Activated T-helper 1 cell treated with anti-CD3 and anti-CD28 coated beads, Interleukin-2, amount 50 U/mL, for 16 hours (primary cell): ENCODE data around the gene CCL14.

Experiments used
- DNase-seq, 2 donors: peaks; one replicate each; pipeline ENCODE4 v3.0.0-alpha.2; 2020; ENCODE audit warnings: low read depth in 1 of 2, low spot score in 1 of 2

The CCL14 gene

DNA sequence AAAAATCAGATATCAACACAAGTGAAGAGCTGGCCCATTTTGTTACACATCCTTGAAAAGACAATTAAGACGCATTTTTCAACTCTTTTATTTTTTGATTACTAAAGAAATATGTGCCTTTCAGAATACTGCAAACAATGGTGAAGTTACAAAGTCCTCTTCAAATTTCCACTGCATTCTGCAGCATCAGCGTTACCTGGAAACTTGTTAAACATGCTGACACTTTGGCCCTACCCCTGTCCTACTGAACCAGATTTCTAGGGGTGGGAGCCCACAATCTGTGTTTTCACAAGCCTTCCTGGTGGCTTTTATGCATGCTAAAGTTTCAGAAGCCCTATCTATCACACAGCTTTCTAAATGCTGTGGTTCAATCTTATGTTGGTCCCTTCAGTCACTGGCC lies 4.5 kb upstream of the CCL14 start:
- DNase-seq = no peak

DNA sequence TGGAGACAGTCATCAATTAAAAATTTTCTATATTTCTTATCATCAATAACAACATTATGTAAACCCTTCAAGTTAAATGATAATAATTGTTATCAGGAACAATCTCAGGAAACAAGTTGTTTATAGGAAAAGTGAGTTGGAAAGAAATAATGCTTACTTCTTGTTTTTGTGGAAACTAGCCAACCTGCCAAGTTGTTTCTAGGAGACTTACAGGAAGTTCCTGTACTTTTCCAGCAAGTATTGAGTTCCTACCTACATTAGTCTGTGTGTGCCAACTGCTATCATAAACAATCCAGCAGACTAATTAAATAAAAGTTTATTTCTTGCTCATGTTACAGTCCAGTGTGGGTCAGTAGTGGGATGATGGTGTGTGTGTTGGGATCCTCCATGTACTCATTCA lies 1.6 kb upstream of the CCL14 start:
- DNase-seq = no peak

DNA sequence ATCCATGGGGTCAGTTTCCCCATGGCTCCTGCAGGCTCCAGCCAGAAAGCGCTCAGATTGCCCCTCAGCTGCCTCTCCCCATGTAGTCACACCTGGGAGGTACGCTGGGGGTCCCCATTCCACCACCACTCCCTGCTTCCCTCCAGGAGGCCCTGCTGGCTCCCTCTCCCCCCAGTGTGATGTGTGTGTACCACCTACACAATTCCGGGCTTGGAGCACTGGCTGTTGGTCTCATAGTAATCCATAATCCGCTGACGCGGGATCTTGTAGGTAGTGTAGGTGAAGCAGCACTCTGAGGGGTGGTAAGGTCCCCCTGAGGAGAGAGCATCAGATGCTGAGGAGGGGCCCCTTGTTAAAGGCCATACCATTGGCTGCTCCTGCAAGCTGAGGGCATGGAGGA lies 2.4 kb downstream of the CCL14 start:
- DNase-seq = no peak

DNA sequence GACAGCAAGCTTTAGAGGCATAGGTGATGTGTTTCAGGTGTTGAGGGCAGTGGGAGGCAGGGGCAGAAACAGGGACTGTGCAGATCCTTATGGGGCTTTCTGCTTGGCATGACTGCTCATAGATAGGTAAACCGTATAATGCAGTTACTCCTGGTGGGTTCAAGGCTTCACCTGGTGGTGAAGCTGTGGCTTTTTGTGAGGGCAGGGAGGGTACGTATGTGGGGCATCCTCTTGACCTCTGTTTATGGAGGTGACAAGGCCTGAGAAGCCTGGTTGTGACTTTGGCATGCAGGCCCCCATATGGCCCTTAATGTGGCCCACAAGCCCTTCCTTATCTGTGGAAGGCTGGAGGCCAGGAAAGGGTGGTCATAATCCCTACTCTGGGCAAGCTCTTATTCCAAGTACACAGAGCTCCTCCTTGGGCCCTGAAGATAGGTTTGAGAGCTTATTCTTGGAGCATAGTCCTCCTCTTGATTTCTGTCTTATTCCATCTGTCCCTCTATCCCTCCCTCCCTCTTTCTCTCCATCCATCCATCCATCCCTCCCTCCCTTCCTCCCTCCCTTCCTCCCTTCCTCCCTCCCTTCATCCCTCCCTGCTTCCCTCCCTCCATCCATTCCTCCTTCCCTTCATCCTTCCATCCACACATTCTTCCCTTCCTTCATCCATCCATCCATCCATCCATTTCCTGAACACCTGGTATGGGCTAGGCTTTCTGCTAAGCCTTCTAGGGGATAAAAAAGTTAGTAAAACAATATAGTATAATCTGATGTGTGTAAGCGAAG lies 3.9 kb downstream of the CCL14 start:
- DNase-seq = no peak

DNA sequence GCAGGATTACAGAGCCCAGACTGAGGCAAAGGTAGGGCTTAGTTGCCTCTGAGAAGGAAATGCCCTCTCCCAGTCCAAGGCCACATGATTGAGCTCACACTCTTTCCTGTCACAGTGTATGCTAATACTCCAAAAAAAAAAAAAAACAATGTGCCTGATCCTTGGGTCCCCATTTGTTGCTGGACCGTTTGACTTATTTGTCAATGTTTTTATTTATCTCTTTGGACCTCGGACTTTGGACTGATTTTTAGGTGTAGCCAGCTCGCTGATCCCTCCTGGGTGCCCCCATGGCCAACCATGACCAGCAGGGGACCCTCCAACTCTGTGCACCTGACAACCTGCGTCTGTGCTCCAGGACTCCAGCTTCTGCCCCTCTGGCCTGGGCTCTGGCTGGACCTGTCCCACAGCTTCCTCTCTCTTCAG lies 4.6 kb downstream of the CCL14 start:
- DNase-seq = no peak

DNA sequence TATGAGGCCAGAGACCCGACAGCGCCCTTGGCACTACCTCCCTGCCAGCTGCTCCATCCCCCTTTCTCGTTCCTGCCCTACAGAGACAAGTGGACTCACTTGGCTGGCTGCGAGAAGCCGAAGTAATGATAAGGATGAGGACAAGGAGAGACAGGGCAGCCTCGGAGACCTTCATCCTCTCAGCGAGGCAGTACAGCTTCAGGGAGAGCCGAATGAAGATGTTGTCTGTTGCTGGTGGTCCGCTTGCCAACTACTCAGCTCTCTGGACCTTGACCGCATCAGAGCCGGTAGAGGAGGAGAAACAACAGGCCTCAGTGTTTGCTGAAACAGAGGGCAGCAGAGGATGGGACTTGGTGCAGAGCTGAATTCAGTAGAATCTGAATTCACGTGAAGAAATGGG lies 5.3 kb downstream of the CCL14 start, which contains the start of gene CCL16:
TSS of gene CCL16 (minus strand) at position 252 of the 400 bp plus-strand sequence. CDS start at position 175, 77 bp downstream.
- no peak for DNase-seq

DNA sequence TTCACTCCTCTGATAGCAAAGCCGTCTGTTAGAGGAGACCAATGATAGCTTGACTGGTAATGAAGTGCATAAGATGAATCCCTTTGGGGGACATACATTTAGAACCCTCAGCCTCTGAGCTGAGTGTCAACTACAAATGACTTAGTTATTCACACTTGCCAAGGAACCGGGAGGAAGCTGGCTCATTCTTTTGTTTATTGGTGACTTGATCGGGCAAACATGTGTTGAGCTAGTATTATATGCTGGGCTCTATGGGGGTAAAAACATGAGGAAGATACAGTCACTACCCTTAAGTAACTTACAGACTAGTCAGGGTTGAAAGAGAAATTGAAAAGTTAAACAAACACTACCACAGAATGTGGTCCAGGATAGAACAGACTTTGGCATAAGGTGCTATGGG lies 8.2 kb downstream of the CCL14 start:
- no peak for DNase-seq

DNA sequence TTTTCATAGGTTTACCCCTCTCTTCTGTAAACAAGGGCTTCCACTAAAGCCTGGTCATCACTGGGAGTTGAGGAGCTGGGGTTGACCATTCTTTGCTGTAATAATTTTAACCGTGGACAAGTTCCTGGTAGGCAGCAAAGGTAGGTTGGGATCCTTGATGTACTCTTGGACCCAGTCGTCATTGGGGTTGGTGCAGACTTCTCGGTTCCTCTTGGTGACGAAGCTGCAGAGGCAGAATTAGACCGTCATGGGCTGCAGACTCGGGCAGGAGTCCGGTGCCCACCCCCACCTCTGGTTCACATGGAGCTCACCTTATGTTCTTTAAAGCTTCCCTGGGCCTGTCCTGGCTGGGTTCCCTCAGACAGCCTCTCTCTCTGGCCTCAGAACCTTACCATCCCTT lies 9.0 kb downstream of the CCL14 start:
- no peak for DNase-seq

DNA sequence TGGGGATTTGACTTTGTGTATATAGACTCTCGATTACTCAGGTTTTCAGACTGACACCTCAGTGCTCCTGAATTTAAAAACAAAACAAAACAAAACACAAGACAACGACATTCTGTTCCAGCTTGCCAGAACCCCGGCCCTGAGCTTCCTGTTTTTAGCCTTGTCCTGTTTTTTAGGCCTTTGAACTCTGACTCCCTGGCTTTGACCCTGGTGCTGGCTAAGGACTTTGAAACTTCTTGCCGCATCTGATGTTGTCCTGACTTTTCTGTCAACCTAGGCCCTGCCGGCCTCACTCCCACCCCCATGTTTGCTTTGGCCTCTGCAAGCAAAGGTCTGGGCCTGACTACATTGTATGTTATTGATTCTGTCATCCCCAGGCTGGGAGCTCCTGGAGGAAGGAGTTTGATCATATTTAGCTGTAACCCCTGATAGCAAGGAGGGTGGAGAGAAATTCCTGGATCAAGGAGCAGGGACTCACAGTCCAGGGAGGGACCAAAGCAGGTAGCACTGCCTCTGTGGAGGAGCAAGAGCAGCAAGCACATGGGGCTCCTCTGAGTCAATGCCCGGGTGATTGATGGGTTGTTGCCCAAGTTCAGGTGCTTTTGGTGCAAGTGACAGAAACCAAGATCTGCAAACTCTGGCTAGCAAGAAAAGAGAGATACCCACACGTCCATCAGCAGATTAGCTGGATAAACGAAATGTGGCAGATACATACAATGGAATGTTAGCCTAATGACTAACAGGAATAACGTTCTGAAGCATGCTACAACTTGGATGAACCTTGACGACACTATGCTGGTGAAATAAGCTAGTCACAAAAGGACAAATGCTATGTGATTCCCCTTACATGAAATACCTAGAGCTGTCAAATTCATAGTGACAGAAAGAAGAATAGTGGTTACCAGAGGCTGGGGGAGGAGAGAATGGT lies 12.9 kb downstream of the CCL14 start:
- no peak for DNase-seq

DNA sequence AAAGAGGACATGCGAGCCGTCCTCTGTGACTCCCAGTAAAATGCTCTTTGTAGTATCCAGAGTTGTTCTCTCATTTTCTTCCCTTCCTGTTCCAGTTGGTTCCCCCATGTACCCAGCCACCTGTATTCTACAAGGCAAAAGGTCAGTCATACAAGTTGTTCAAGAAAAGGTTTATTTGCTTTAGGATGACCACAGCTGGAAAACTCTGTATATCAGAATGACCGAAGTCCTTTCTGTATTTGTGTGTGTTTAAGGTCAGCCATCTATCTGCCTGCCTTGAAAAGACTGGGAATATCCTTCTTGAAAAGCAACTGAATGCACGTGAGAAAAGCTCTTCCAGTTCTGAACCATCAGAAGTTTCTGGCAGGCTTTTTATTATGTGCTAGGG lies 13.6 kb downstream of the CCL14 start:
- DNase-seq = no peak

DNA sequence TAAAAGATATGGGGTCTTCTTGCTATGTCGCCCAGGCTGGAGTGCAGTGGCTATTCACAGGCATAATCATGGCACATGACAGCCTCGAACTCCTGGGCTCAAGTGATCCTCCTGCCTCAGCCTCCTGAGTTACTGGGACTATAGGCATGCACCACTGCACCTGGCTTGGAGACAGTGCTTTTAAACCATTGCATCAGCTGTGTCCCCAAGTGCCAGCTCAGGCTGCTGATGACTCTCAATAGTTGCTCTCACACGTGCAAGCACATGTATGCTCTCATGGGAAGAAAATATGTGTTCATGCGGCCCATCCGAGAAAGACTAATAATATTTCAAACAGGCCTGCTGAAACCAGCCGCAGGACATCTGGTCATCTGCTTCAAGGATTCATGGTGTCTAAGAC lies 14.0 kb downstream of the CCL14 start:
- DNase-seq = no peak

DNA sequence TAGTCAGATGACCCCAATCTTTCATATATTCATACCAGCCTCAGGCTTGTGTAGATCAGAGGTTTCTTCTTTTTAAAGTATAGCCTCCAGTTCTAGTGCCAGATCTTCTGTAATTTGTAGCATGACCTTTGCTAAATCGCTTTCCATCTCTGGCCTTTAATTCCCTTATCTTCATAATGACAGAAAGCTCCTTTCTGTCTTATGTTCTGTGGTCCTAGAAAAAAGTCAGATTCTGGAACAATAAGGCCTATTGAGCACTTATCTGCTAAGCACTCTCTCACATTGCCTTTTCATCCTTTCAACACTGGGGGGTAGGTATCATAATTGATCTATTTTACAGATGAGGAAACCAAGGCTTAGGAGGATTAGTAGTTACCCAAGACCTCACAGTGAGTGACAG lies 14.5 kb downstream of the CCL14 start:
- DNase-seq = no peak

DNA sequence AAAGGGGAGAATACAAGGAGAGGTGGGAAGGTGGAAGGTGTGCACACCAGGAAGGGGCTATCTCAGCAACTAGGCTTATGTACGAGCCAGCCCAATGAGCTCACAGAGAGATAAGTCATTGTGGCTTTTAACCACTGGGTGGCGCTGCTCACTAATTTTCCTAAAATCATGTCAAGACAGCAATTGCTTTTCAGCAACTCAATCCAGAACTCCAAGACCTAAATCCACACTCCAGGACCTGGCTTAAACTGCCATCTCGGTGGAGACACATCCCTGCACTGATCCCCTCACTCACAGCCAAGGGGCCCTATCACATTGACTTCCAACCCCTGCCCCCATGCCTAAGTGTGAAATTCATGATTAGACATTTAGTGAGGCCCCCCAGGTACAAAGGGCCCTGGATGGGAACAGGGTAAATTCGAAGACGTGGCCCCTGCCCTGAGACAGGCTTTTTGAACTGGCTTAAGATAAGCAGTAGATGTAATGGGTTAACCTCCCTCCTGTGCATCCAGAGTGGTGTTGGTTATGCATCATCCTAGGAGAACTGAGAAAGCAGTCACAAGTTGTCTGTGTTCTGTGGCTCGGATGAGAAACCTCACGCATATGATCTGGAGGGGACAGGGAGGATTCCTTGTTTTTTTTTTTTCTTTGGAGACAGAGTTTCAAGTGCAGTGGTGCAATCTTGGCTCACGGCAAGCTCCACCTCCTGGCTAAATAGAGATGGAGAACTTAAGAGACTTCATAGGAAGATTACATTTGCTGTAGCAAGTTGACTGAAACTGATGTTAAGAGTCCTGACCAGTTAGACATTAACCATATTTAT lies 16.8 kb downstream of the CCL14 start:
- DNase-seq = peak; percentile 40 to 46

DNA sequence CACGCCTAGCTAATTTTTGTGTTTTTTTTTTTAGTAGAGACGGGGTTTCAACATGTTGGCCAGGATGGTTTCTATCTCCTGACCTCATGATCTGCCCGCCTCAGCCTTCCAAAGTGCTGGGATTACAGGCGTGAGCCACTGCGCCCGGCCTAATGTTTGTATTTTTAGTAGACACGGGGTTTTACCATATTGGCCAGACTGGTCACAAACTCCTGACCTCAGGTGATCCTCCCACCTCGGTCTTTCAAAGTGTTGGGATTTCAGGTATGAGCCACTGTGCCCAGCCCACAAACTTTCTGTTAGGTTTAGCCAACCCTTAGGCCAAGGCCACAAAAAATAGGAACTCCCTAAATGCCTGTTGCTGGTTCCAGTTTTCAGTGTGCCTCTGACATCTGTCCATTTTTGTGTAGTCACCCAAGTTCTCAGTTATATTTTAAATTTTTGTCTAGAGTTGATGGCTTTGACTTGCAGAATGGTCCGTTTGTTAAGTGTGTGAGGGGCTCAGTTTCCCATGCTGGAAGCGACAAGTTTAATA lies 17.9 kb downstream of the CCL14 start:
- DNase-seq = no peak

DNA sequence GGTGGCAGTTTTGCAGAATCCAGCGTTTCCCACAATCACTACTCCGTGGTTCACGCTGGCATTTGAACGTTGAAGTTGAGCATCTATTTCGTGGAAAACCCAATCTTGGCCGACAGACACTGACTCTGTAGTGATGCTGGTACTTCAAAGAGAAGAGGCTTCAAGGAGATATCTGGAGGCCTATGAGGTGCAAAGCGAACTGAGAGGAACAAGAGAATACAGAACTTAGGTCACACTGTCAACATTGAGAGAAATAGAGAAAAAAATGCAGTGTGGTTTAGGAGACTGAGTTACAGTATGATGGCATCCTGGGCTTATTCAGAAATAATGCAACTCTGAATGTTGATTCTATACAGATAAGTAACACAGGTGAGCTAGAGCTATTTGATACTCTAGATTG lies 21.3 kb downstream of the CCL14 start:
- no peak for DNase-seq

DNA sequence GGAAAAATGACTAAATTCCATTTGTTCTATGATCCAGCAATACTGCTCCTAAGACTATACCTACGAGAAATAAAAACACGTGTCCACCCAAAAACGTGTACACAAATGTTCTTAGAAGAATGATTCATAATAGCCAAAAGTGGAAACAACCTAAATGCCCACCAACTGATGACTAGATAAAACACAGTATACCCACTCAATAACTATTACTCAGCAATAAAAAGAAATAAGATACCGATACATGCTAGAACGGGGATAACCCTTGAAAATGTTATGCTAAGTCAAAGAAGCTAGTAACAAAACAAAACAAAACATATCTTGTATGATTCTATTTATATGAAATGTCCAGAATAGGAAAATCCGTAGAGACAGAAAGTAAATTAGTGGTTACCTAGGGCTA lies 22.9 kb downstream of the CCL14 start:
- DNase-seq = no peak

DNA sequence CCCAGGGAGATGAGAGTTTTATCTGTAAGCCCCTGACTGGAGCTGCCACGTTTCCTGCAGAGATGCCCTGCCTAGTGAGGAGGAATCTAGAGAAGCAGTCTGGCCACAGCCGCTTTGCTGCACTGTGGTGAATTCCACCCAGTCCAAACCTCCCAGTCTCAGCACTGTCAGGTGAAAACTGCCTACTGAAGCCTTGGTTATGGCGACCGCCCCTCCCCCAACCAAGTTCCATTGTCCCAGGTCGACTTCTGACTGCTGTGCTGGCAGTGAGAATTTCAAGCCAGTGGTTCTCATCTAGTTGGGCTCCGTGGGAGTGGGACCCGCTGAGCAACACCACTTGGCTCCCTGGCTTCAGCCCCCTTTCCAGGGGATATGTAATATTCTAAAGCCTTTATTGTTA lies 32.8 kb downstream of the CCL14 start:
- DNase-seq = no peak

DNA sequence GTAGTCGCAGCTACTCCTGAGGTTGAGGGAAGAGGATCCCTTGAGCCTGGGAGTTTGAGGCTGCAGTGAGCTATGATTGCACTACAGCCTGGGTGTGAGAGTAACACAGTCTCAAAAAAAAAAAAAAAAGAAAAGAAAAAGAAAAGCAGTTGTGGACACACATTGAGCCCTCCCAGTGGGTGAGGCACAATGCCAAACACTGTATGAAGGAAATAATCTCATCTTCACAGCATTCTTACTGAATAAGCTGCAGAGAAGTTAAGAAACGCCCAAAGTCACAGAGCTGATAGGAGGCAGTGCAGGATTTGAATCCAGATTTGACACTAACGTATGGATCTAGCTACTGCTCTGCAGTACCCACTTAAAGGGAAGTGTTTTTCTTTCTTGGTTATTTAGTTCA lies 37.1 kb downstream of the CCL14 start:
- DNase-seq = no peak

DNA sequence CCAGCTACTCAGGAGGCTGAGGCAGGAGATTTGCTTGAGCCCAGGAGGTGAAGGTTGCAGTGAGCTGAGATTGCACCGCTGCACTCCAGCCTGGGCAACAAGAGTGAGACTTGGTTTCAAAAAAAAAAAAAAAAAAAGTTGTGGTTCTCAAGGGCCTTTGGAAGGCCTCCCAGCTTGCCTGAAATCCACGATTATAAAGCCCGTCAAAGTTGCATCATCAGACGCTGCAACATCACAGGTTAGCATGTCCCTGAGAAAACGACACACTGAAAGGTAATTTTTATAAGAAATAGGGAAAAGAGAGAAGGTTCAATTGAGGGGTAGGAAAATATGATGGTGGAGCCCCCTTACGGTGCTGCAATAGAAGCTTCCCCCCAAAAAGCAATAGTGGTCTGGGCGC lies 38.4 kb downstream of the CCL14 start:
- no peak for DNase-seq

DNA sequence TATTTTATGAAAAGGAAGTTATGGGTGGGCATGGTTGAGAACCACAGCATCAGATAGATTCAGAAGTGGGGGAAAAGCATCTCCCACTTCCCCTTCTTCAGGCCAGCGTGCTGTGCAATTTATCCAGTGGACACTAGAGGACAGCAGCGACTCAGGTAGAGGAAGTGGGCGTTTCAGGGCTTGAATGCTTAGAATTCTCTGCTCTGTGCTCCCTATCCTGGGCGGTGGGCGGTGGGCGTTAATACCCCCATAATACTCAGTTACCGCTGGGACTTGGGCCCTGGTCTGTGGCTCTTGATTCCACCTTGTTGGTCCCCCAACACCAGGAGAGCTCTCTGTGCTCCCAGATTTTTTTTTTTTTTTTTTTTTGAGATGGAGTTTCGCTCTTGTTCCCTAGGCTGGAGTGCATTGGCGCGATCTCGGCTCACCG lies 39.4 kb downstream of the CCL14 start:
- DNase-seq = peak in 1 of 2 donors; percentile 2

DNA sequence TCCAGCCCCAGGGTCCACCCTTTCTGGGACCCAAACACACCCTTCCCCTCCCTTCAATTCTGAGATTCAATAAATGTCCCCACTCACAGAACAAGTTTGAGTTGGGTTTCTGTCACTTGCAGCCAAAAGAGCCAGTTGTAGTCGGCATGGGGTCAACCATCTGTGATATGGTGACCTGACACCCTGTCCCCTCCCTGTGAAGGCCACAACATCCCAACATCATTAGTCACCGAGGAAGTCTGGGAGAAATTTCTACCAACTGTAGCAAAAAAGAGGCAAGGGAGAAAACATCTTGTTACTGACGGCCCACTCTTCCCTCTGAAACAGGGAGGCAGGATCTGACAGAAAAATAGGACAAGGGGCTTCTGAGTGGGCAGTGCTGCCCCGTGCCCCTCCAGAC lies 42.4 kb downstream of the CCL14 start:
- DNase-seq = no peak
